Activated CD4-positive, alpha-beta T cell treated with anti-CD3 and anti-CD28 coated beads, Interleukin-2, amount 10 ng/mL, durations not matched to agents 7 days and 5 days (primary cell): ENCODE data around the gene ELMO1. TPM values are rescaled to one million over a fixed set of nuclear protein-coding genes. Genes with fewer than 3 reads are reported as not detected.

Experiments used
- CTCF ChIA-PET: fragments of 350-600 bp; sonication (Branson Sonifier 250); formaldehyde crosslinking; loops from one replicate; lab custom pipeline; 2021; ENCODE audit warnings: antibody characterized with exemption; lab: Charles Lee
- POLR2A ChIA-PET: fragments of 350-600 bp; sonication (Branson Sonifier 250); formaldehyde crosslinking; loops from one replicate; lab custom pipeline; 2021; ENCODE audit warnings: antibody characterized with exemption; lab: Charles Lee
- DNase-seq: peaks from one replicate; pipeline ENCODE4 v3.0.0-alpha.2; 2020
- H3K27ac Mint-ChIP-seq: one replicate; pipeline ENCODE4 v1.8.0; 2021; ENCODE audit warnings: mild to moderate bottlenecking, moderate library complexity, mixed read lengths
- H3K27me3 Mint-ChIP-seq: one replicate; pipeline ENCODE4 v1.8.0; 2021; ENCODE audit warnings: mixed read lengths
- H3K36me3 Mint-ChIP-seq: one replicate; pipeline ENCODE4 v1.8.0; 2021; ENCODE audit warnings: low read depth, mixed read lengths
- H3K4me1 Mint-ChIP-seq: one replicate; pipeline ENCODE4 v1.8.0; 2021; ENCODE audit warnings: mixed read lengths
- H3K4me3 Mint-ChIP-seq: one replicate; pipeline ENCODE4 v1.8.0; 2021; ENCODE audit warnings: mild to moderate bottlenecking, moderate library complexity, mixed read lengths
- H3K9me3 Mint-ChIP-seq: one replicate; pipeline ENCODE4 v1.8.0; 2021; ENCODE audit warnings: mixed read lengths
- total RNA-seq, 2 experiments: library from RNA; stranded (reverse); gene quantifications; one replicate each; pipeline ENCODE4 v1.2.3, GENCODE V29; 2021

The ELMO1 gene
- total RNA-seq, 2 experiments from 2014 or later, result 99.8 to 142 TPM

- ChIA-PET POLR2A (no interaction called here), CTCF (interaction anchor here (0.6 to 1.5 kb wide), 2 partner anchors 12 to 1169 kb away, joined by 3 to 7 read pairs; no protein-coding TSS in a partner anchor)
- Mint-ChIP-seq H3K27me3 (no peaks in the 10 kb centered on the region), H3K36me3 (peaks cover 30% of the 10 kb centered on the region), H3K4me3 (no peak overlapping the region), H3K9me3 (no peaks in the 10 kb centered on the region), H3K27ac (no peak overlapping the region), H3K4me1 (peaks cover 24% of the 10 kb centered on the region)
- DNase-seq, result no peak
These were observed 21.3 kb downstream of the ELMO1 start for GRCh38 chr7:37427276-37427940.

GRCh38 chr7:37425498-37425897, 23.2 kb downstream of the ELMO1 start:
- ChIA-PET CTCF (interaction anchor here (0.8 to 1.1 kb wide), 2 partner anchors 20 to 22 kb away, joined by 3 to 4 read pairs; no protein-coding TSS in a partner anchor), POLR2A (no interaction called here)
- Mint-ChIP-seq H3K4me3 (no peak overlapping the region), H3K27ac (no peak overlapping the region), H3K36me3 (peaks cover 25% of the 10 kb centered on the region), H3K27me3 (no peaks in the 10 kb centered on the region), H3K4me1 (peaks cover 21% of the 10 kb centered on the region), H3K9me3 (no peaks in the 10 kb centered on the region)
- DNase-seq, result no peak

- CTCF ChIA-PET, result interaction anchor here (0.8 to 1.1 kb wide), 2 partner anchors 19 to 23 kb away, joined by 3 to 4 read pairs; no protein-coding TSS in a partner anchor
- Mint-ChIP-seq H3K9me3 (no peaks in the 10 kb centered on the region), H3K27me3 (no peaks in the 10 kb centered on the region), H3K36me3 (peaks cover 22% of the 10 kb centered on the region), H3K4me1 (peaks cover 17% of the 10 kb centered on the region), H3K4me3 (no peak overlapping the region), H3K27ac (no peak overlapping the region)
- DNase-seq, result no peak
- POLR2A ChIA-PET, result no interaction called here
These were observed 23.7 kb downstream of the ELMO1 start for GRCh38 chr7:37424995-37425394.

GRCh38 chr7:37424521-37424920, 24.1 kb downstream of the ELMO1 start:
- no peak overlapping the region for H3K27ac Mint-ChIP-seq
- peaks cover 21% of the 10 kb centered on the region for H3K36me3 Mint-ChIP-seq
- POLR2A ChIA-PET, result no interaction called here
- CTCF ChIA-PET, result no interaction called here
- H3K27me3 Mint-ChIP-seq, result no peaks in the 10 kb centered on the region
- H3K4me3 Mint-ChIP-seq, result no peak overlapping the region
- no peaks in the 10 kb centered on the region for H3K9me3 Mint-ChIP-seq
- DNase-seq, result no peak
- H3K4me1 Mint-ChIP-seq, result peaks cover 16% of the 10 kb centered on the region

- no peak for DNase-seq
- Mint-ChIP-seq H3K36me3 (peaks cover 10% of the 10 kb centered on the region), H3K27me3 (no peaks in the 10 kb centered on the region), H3K27ac (no peak overlapping the region), H3K4me3 (no peak overlapping the region), H3K4me1 (peaks cover 20% of the 10 kb centered on the region), H3K9me3 (no peaks in the 10 kb centered on the region)
- CTCF ChIA-PET, result interaction anchor here (0.6 to 1.1 kb wide), 3 partner anchors 9 to 483 kb away, joined by 3 read pairs; no protein-coding TSS in a partner anchor
- POLR2A ChIA-PET, result no interaction called here
These were observed 26.7 kb downstream of the ELMO1 start for GRCh38 chr7:37421861-37422500.

- Mint-ChIP-seq H3K27ac (no peak overlapping the region), H3K4me1 (peaks cover 27% of the 10 kb centered on the region), H3K9me3 (no peaks in the 10 kb centered on the region), H3K36me3 (peaks cover 4% of the 10 kb centered on the region), H3K27me3 (no peaks in the 10 kb centered on the region), H3K4me3 (no peak overlapping the region)
- ChIA-PET POLR2A (no interaction called here), CTCF (interaction anchor here (0.8 to 1.1 kb wide), 2 partner anchors 9 to 12 kb away, joined by 3 read pairs; no protein-coding TSS in a partner anchor)
- no peak for DNase-seq
These were observed 27.5 kb downstream of the ELMO1 start for GRCh38 chr7:37420946-37421695.

- ChIA-PET CTCF (no interaction called here), POLR2A (no interaction called here)
- H3K27me3 Mint-ChIP-seq, result no peaks in the 10 kb centered on the region
- no peak overlapping the region for H3K4me3 Mint-ChIP-seq
- H3K36me3 Mint-ChIP-seq, result peaks cover 6% of the 10 kb centered on the region
- no peak for DNase-seq
- no peaks in the 10 kb centered on the region for H3K9me3 Mint-ChIP-seq
- H3K27ac Mint-ChIP-seq, result no peak overlapping the region
- H3K4me1 Mint-ChIP-seq, result peaks cover 27% of the 10 kb centered on the region
These were observed 29.2 kb downstream of the ELMO1 start for GRCh38 chr7:37419496-37419895.

DNA sequence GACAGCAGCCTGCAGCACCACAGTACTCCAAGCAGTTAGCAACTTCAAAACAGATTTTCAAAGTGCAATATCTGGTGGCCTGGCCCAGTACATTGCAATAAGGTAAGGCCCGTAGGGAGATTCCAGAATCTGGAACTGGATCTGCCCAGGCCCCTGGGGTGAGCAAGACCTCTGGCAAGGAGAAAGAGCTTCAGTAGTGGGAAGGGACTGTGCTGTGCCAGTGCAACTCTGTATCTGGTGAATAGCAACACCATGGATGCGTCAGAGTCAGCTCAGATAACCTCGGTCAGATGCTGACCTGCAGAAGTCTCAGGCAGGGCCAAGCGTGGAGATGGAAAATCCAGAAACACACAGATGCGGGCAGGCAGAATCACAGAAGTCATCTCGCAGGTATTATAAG, 30.3 kb downstream of the ELMO1 start:
- Mint-ChIP-seq H3K9me3 (no peaks in the 10 kb centered on the region), H3K4me1 (peaks cover 27% of the 10 kb centered on the region), H3K27ac (no peak overlapping the region), H3K36me3 (peaks cover 10% of the 10 kb centered on the region), H3K4me3 (no peak overlapping the region), H3K27me3 (no peaks in the 10 kb centered on the region)
- DNase-seq, result no peak
- POLR2A ChIA-PET, result no interaction called here
- CTCF ChIA-PET, result interaction anchor here (0.9 to 1.6 kb wide), 3 partner anchors 8 to 18 kb away, joined by 3 to 4 read pairs (median 3); no protein-coding TSS in a partner anchor

GRCh38 chr7:37417107-37417474, 31.6 kb downstream of the ELMO1 start:
- Mint-ChIP-seq H3K9me3 (peaks cover 3% of the 10 kb centered on the region), H3K27me3 (no peaks in the 10 kb centered on the region), H3K27ac (no peak overlapping the region), H3K4me3 (no peak overlapping the region), H3K4me1 (peaks cover 35% of the 10 kb centered on the region), H3K36me3 (peaks cover 19% of the 10 kb centered on the region)
- no peak for DNase-seq
- CTCF ChIA-PET, result interaction anchor here (0.6 to 1.6 kb wide), 4 partner anchors 19 to 155 kb away, joined by 3 to 4 read pairs (median 3); no protein-coding TSS in a partner anchor
- POLR2A ChIA-PET, result no interaction called here

DNA sequence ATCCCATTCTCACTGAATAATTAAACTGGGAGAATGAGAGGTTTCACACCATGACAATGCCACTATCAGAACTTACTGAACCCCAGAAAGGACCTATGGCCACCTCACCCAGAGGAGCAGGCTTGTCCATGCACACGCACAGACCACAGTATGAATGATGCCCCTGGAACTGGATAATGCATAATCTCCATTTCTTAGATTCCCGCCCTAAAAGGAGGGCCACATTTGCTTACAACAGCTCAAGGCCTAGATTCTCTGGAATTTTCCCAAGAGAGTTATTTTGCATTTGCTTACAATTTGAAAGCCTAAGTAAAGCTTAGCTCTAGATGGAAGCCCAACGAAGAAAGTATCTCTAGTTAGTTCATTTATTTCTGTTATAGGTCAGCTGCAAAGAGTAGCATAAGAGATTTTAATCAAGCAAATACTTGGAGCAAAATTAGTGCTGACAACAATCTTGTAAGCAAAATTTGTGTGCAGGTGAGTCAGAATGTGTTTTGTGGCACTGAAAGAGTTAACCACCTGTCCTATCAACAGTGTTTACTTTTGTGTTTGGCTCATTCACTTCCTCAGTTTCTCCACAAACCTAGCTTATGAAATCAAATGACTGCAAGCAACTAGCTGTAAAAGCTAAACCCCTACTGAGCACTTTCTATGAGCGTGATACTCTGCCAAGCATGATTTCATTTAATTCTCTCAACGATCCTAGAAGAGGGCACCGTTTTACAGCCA, 32.1 kb downstream of the ELMO1 start:
- H3K27me3 Mint-ChIP-seq, result no peaks in the 10 kb centered on the region
- no peak for DNase-seq
- peaks cover 40% of the 10 kb centered on the region for H3K4me1 Mint-ChIP-seq
- ChIA-PET POLR2A (no interaction called here), CTCF (interaction anchor here (0.6 to 1.6 kb wide), 3 partner anchors 19 to 156 kb away, joined by 3 to 4 read pairs (median 3); no protein-coding TSS in a partner anchor)
- H3K27ac Mint-ChIP-seq, result no peak overlapping the region
- H3K9me3 Mint-ChIP-seq, result peaks cover 8% of the 10 kb centered on the region
- H3K36me3 Mint-ChIP-seq, result peaks cover 23% of the 10 kb centered on the region
- H3K4me3 Mint-ChIP-seq, result no peak overlapping the region

DNA sequence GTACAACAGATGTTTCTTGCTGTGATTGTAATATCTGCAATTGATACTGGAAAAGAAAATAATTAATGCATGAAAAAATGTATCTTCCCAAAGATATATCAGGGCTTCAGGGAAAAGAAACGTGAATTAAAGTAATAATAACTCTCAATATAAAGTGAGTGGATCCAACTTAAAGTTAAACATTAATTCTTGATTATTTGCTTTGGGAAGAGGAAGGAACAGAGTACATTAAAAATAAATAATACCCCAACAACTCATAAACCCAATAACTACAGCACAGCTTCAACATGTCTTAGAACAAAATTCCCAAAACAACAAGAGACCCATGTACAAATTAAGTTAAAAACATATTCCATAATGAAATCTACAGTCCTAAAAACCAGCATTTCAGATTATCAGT, 33.0 kb downstream of the ELMO1 start:
- no peaks in the 10 kb centered on the region for H3K27me3 Mint-ChIP-seq
- H3K9me3 Mint-ChIP-seq, result peaks cover 8% of the 10 kb centered on the region
- H3K36me3 Mint-ChIP-seq, result peaks cover 25% of the 10 kb centered on the region
- ChIA-PET CTCF (interaction anchor here (1.5 kb wide), 1 partner anchor 18 kb away, joined by 3 read pairs; no protein-coding TSS in a partner anchor), POLR2A (no interaction called here)
- H3K27ac Mint-ChIP-seq, result no peak overlapping the region
- peaks cover 41% of the 10 kb centered on the region for H3K4me1 Mint-ChIP-seq
- DNase-seq, result no peak
- H3K4me3 Mint-ChIP-seq, result no peak overlapping the region

- no peaks in the 10 kb centered on the region for H3K27me3 Mint-ChIP-seq
- peaks cover 25% of the 10 kb centered on the region for H3K36me3 Mint-ChIP-seq
- peaks cover 52% of the 10 kb centered on the region for H3K4me1 Mint-ChIP-seq
- H3K27ac Mint-ChIP-seq, result no peak overlapping the region
- H3K9me3 Mint-ChIP-seq, result peaks cover 8% of the 10 kb centered on the region
- ChIA-PET POLR2A (no interaction called here), CTCF (interaction anchor here (1.0 kb wide), 1 partner anchor 9 kb away, joined by 3 read pairs; no protein-coding TSS in a partner anchor)
- H3K4me3 Mint-ChIP-seq, result no peak overlapping the region
- no peak for DNase-seq
These were observed 34.2 kb downstream of the ELMO1 start for GRCh38 chr7:37414352-37414983.
